ENCODE results near the gene KCNQ1.
A peak's percentile ranks its signal among the peaks of the same experiment; 100 is the strongest.

The KCNQ1 gene

GRCh38 chr11:2674658-2675131, 229.9 kb downstream of the KCNQ1 start:
- peak; percentile 69 for DNase-seq

GRCh38 chr11:2675540-2675939, 230.7 kb downstream of the KCNQ1 start:
- peak; percentile 51 for DNase-seq

- no peak for DNase-seq
Observed at GRCh38 chr11:2677127-2677526, 232.3 kb downstream of the KCNQ1 start.

GRCh38 chr11:2678396-2678795, 233.6 kb downstream of the KCNQ1 start:
- no peak for DNase-seq

GRCh38 chr11:2679011-2679676, 234.3 kb downstream of the KCNQ1 start:
- DNase-seq = peak; percentile 2

GRCh38 chr11:2681408-2682145, 236.8 kb downstream of the KCNQ1 start:
- DNase-seq = peak; percentile 10

- peak; percentile 29 for DNase-seq
Observed at GRCh38 chr11:2683806-2684205, 239.0 kb downstream of the KCNQ1 start.

GRCh38 chr11:2684581-2684980, 239.8 kb downstream of the KCNQ1 start:
- DNase-seq = peak; percentile 1

GRCh38 chr11:2685051-2685450, 240.2 kb downstream of the KCNQ1 start:
- DNase-seq = peak; percentile 11

GRCh38 chr11:2685566-2686359, 241.0 kb downstream of the KCNQ1 start:
- peak; percentile 13 for DNase-seq

GRCh38 chr11:2686360-2687222, 241.8 kb downstream of the KCNQ1 start:
- DNase-seq = peak; percentile 24

- peak; percentile 24 for DNase-seq
Observed at GRCh38 chr11:2687223-2687530, 242.4 kb downstream of the KCNQ1 start.

GRCh38 chr11:2687782-2688191, 243.0 kb downstream of the KCNQ1 start:
- DNase-seq = peak; percentile 35

GRCh38 chr11:2688381-2689231, 243.8 kb downstream of the KCNQ1 start:
- peak; percentile 20 for DNase-seq

GRCh38 chr11:2689651-2690575, 245.1 kb downstream of the KCNQ1 start:
- peak; percentile 33 for DNase-seq

GRCh38 chr11:2690596-2691354, 246.0 kb downstream of the KCNQ1 start:
- peak; percentile 21 for DNase-seq

- peak; percentile 22 for DNase-seq
Observed at GRCh38 chr11:2691355-2691761, 246.6 kb downstream of the KCNQ1 start.

GRCh38 chr11:2691991-2692875, 247.4 kb downstream of the KCNQ1 start:
- peak; percentile 20 for DNase-seq

Measured in left hindlimb (tissue), 1 donor.